Measurements from ENCODE around the gene RPS6KA2.
A peak's percentile ranks its signal among the peaks of the same experiment; 100 is the strongest.

Gene RPS6KA2

GRCh38 chr6:166627033-166627874 lies at the start of gene RPS6KA2:
TSS of gene RPS6KA2 (minus strand) at chr6:166627251. CDS start at chr6:166627019, 232 bp downstream.
- DNase-seq: peak; percentile 100

DNA sequence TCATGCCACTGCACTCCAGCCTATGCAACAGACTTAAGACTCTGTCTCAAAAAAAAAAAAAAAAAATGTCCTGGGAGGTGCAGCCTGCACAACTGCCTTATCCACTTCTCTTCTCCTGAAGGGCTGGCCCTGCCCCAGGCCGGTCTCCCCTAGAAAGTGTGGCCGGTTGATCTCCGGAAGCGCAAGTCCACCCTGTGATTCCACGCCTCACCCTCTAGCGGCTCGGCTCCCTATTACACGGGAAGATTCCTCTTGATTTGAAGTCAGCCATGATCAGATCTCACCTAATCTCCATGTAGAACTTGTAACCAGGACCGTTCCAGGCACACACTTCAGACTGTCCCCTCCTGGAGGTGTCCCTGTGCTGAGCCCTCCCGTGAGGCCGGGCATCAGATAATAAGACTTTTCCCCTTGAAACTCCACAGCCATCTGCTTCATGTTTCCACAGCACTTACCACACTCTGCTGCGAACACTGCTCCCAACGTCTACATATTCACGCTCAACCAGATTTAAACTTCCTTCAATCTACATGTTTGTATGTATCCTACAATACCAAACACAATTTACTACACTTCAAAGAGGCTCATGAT lies 49.3 kb upstream of the RPS6KA2 start:
- DNase-seq: no peak

DNA sequence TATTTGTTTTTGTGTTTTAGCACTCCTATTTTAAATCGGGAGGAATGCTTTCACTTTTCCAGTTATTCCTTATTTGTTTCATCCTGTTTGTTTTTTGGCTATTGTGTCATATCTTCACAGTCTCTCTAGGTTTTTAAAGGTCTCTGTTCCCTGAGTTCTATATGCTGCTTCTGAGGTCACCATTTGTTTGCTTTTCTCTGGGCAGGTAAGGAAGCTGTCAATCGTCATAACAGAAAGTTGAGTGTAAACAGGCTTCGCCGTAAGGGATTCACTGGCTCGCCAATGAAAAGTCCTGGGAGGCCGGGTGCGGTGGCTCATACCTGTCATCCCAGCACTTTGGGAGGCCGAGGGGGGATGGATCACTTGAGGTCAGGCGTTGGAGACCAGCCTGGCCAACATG lies 48.7 kb upstream of the RPS6KA2 start:
- no peak for DNase-seq

- no peak for DNase-seq
Measured at GRCh38 chr6:166673309-166673708, 46.3 kb upstream of the RPS6KA2 start.

- DNase-seq: no peak
Measured at GRCh38 chr6:166672624-166673206, 45.7 kb upstream of the RPS6KA2 start.

GRCh38 chr6:166672146-166672545 lies 45.1 kb upstream of the RPS6KA2 start:
- DNase-seq: no peak

GRCh38 chr6:166671434-166672081 lies 44.5 kb upstream of the RPS6KA2 start:
- no peak for DNase-seq

- DNase-seq: no peak
Measured at GRCh38 chr6:166670894-166671293, 43.8 kb upstream of the RPS6KA2 start.

GRCh38 chr6:166670013-166670412 lies 43.0 kb upstream of the RPS6KA2 start:
- no peak for DNase-seq

DNA sequence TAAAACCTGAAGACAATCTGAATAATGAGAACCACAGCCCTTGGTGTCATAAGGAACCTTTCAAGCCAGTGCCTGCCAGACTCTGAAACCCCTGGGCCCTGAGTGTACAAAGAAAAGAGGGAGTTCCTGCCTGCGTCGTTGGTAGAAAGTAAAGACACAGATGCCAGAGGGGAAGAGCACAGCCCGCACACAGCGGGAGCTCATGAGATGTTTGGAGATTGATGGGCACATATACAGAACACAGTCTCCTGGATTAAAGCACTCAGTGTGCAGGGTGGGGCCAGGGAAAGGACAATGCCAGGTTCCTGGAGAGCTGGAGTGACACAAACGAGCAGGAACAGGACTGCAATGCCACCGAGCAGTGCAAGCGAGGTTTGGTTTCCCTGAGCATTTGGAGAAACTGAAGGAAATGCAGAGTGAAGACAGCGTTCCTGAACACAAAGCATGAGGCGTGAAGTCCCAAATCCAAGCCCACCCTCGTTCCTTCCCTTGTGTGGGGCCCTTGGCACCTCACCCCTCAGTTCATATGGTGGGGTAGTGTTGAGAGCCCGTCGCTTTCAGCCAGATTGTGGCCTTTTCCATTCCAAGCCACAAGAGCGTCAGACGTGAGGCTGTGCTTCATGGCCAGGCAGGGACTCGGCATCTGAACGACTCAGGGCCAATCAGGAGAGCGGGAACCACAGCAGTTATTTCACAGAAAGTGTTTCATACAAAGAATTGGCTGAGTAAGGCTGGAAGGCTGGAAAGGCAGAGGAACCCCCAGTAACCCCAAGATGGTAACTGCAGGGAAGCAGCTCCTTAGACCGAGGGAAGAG lies 41.0 kb upstream of the RPS6KA2 start:
- no peak for DNase-seq

- DNase-seq: no peak
Measured at GRCh38 chr6:166664135-166664534, 37.1 kb upstream of the RPS6KA2 start.

- DNase-seq: no peak
Measured at GRCh38 chr6:166663568-166663967, 36.5 kb upstream of the RPS6KA2 start.

DNA sequence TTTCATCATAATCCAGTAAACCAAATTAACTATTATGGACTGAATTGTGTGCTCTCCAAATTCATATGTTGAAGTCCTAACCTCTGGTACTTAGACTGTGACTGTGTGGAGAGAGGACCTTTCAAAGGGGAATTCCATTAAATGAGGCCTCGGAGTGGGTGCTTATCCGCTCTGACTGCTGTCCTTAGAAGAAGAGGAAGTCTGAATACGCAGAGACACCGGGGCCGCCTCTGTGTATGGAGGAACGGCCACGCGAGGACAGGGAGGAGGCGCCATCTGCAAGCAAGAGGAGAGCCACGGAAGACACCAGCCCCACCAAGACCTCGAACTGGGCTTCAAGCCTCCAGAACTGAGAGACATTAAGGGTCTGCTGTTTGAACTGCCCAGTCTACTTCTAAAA lies 35.6 kb upstream of the RPS6KA2 start:
- DNase-seq: no peak

GRCh38 chr6:166661327-166662085 lies 34.5 kb upstream of the RPS6KA2 start:
- DNase-seq: no peak

DNA sequence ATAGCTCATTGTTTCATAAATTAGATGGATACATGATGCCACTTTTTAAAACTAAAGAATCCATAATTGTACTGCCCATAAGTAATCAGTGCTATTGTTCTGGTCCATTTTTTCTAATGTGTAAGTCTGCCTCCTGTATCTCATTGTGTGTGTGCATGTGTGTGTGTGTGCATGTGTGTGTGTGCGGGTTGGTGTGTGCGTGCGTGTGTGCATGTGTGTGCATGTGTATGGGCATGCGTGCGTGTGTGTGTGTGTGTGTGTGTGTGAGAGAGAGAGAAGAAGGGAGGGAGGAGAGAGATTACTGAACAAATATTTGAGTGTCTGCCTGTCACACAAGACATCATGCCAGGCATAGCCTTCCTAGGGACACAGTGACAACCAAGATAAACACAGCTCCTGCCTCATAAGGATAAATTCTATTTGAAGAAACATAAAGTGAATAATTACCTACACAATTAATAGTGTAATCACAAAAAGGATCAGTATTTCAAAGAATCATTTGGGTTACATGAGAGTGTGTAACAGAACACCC lies 33.2 kb upstream of the RPS6KA2 start:
- DNase-seq: no peak

- no peak for DNase-seq
Measured at GRCh38 chr6:166659581-166659980, 32.5 kb upstream of the RPS6KA2 start.

DNA sequence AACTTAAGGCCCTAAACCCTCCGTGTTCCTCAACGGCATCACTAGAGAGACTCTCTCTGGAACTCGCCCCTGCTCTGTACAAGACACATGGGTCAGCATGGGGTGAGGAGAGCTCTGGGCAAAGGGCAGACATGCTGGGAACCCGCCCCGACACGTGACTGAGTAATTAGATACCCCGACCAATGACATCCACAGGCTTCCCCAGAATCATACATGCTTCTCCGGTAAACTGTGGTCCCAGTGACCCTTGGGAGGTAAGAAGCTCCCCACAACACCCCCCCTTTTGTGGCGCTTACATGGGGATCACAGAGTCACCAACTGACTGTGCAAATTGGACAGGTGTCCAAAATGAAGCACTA lies 31.7 kb upstream of the RPS6KA2 start:
- no peak for DNase-seq

- DNase-seq: no peak
Measured at GRCh38 chr6:166658115-166658791, 31.2 kb upstream of the RPS6KA2 start.

DNA sequence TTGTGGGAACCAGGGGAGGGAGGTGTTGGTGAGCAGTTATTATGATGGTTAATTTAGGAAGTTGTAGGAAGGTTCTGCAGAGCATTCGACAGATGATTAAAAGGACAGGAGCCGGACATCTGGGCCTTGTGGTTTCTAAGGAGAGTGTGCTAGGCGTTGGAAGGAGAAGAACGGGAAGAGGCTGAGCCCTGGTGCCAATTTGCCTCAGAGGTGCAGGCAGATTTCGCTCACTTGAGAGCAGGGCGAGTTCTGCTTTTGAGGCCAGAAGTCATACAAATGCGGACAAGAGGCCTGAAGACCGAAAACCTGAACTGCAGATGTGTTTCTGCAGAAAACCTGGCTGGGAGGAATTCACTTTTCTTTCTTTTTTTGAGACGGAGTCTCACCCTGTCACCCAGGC lies 30.5 kb upstream of the RPS6KA2 start:
- no peak for DNase-seq

- no peak for DNase-seq
Measured at GRCh38 chr6:166656230-166657151, 29.4 kb upstream of the RPS6KA2 start.

All from CD4-positive, alpha-beta T cell treated with Interleukin-1 beta for 1 hour (primary cell).